ENCODE measurements around the gene ATRN.
"Not testable (repeated sequence)": the region's sequence is repeated elsewhere in the genome, so short reads cannot be mapped to it uniquely, and the experiment has no call there.

The ATRN gene

GRCh38 chr20:3612795-3613572 is 142.2 kb downstream of the ATRN start:
- in situ Hi-C loops (cut with HindIII; ENCODE audit: low sequenced_read_pairs), result loop anchor here (5.0 kb wide), 1 partner anchor 36 kb away; no protein-coding TSS in a partner anchor
- DNase-seq (ENCODE audit: low read depth), result no peak
- TF ChIP-seq, protein P1, sequence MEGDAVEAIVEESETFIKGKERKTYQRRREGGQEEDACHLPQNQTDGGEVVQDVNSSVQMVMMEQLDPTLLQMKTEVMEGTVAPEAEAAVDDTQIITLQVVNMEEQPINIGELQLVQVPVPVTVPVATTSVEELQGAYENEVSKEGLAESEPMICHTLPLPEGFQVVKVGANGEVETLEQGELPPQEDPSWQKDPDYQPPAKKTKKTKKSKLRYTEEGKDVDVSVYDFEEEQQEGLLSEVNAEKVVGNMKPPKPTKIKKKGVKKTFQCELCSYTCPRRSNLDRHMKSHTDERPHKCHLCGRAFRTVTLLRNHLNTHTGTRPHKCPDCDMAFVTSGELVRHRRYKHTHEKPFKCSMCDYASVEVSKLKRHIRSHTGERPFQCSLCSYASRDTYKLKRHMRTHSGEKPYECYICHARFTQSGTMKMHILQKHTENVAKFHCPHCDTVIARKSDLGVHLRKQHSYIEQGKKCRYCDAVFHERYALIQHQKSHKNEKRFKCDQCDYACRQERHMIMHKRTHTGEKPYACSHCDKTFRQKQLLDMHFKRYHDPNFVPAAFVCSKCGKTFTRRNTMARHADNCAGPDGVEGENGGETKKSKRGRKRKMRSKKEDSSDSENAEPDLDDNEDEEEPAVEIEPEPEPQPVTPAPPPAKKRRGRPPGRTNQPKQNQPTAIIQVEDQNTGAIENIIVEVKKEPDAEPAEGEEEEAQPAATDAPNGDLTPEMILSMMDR (IDR thresholded peaks at IDR 0.05; ENCODE audit: low read depth, low read length, missing control alignments), result no peak
- H3K4me3 ChIP-seq (ENCODE audit: low read depth, low read length), result no peak overlapping the region

- H3K4me3 ChIP-seq (ENCODE audit: low read depth, low read length), result no peak overlapping the region
- DNase-seq (ENCODE audit: low read depth), result no peak
- TF ChIP-seq, protein P1 (IDR thresholded peaks at IDR 0.05; ENCODE audit: low read depth, low read length, missing control alignments), result no peak
- in situ Hi-C loops (cut with HindIII; ENCODE audit: low sequenced_read_pairs), result loop anchor here (5.0 kb wide), 1 partner anchor 37 kb away; no protein-coding TSS in a partner anchor
Observed at GRCh38 chr20:3613821-3614440, 143.1 kb downstream of the ATRN start.

DNA sequence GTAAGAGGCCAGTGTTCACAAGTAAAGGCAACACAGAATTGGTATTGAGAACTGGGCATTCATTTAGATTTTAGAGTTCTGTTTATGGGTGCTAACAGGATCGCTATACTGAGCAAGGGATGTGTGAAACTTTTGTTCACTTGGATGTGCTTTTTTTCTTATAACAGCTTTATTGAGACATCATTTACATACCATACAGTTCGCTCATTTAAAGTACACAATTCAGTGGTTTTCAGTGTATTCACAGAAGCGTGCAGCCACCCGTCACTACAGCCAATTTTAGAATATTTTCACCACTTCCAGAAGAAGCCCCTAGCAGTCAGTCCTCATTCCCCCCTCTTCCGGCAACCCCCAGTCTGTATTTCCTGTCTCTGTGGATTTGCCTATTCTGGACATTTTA is 143.6 kb downstream of the ATRN start:
- no peak for DNase-seq (ENCODE audit: low read depth)
- in situ Hi-C loops (cut with HindIII; ENCODE audit: low sequenced_read_pairs), result loop anchor here (5.0 kb wide), 1 partner anchor 37 kb away; no protein-coding TSS in a partner anchor
- H3K4me3 ChIP-seq (ENCODE audit: low read depth, low read length), result no peak overlapping the region
- TF ChIP-seq, protein P1 (IDR thresholded peaks at IDR 0.05; ENCODE audit: low read depth, low read length, missing control alignments), result no peak

DNA sequence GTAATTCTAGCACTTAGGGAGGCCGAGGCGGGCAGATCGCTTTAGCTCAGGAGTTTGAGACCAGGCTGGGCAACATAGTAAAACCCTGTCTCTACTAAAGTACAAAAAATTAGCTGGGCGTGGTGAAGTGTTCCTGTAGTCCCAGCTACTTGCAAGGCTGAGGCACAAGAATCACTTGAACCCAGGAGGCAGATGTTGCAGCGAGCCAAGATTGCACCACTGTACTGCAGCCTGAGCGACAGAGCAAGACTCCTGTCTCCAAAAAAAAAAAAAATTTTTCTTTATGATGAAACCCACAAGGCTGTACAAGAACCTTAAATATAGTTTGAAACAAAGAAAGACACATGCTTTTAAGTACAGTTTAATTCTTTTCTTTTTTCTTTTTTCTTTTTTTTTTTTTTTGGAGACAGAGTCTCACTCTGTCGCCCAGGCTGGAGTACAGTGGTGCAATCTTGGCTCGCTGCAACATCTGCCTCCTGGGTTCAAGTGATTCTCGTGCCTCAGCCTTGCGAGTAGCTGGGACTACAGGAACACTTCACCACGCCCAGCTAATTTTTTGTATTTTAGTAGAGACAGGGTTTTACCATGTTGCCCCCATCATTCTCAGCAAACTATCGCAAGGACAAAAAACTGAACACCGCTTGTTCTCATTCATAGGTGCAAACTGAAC is 144.5 kb downstream of the ATRN start:
- in situ Hi-C loops (cut with HindIII; ENCODE audit: low sequenced_read_pairs); H3K4me3 ChIP-seq (ENCODE audit: low read depth, low read length); DNase-seq (ENCODE audit: low read depth): not testable (repeated sequence)

DNA sequence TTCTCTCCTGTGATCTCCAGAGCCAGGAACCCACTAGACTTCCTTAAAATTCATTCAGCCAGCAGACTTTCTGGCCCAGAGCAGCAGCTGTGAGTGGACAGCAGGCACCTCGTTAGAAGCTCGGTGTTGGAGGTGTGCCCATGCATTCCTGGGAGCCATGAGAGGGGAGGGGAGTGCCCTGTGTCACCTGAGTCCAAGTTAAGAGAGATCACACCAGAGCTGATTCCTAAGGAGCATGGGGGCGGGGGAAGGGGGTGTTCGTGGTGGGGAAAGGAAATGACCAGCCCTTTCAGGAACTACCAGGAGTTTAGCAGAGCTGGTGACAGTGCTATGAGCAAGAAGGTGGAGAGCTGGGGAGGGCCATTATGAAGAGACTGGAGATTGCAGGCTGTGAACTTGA is 145.4 kb downstream of the ATRN start:
- DNase-seq (ENCODE audit: low read depth), result peak; percentile 6
- no peak overlapping the region for H3K4me3 ChIP-seq (ENCODE audit: low read depth, low read length)
- TF ChIP-seq, protein P1 (IDR thresholded peaks at IDR 0.05; ENCODE audit: low read depth, low read length, missing control alignments), result no peak
- in situ Hi-C loops (cut with HindIII; ENCODE audit: low sequenced_read_pairs), result no loop called here

GRCh38 chr20:3621111-3621510 is 150.3 kb downstream of the ATRN start:
- no peak for DNase-seq (ENCODE audit: low read depth)
- in situ Hi-C loops (cut with HindIII; ENCODE audit: low sequenced_read_pairs), result no loop called here
- H3K4me3 ChIP-seq (ENCODE audit: low read depth, low read length), result no peak overlapping the region
- TF ChIP-seq, protein P1 (IDR thresholded peaks at IDR 0.05; ENCODE audit: low read depth, low read length, missing control alignments), result no peak
